PC-3 (cell line): ENCODE data around the gene DNAH3. TPM values are rescaled to one million over a fixed set of nuclear protein-coding genes. Genes with fewer than 3 reads are reported as not detected.
"Not testable (repeated sequence)": the region's sequence is repeated elsewhere in the genome, so short reads cannot be mapped to it uniquely, and the experiment has no call there.

Experiments used
- ATAC-seq: fragments of 200-7000 bp; cut with Tn5 transposase; 2 replicates; pipeline ENCODE4 v1.9.1; 2020; ENCODE audit warnings: mild to moderate bottlenecking, moderate library complexity
- BruUV-seq: library from RNA; stranded (reverse); fragments of 400-500 nt; replicated peaks from 2 replicates; lab custom pipeline; 2021; lab: Mats Ljungman, UMichigan
- CTCF ChIA-PET: fragments of 300-600 bp; sonication (Branson Sonifier 250); formaldehyde crosslinking; loops from one replicate; lab custom pipeline; 2022; ENCODE audit warnings: antibody characterized with exemption; lab: Charles Lee
- POLR2A ChIA-PET: fragments of 300-600 bp; sonication (Branson Sonifier 250); formaldehyde crosslinking; loops from one replicate; lab custom pipeline; 2022; ENCODE audit warnings: antibody characterized with exemption; ENCODE audit not compliant: unreplicated experiment; lab: Charles Lee
- DNase-seq: peaks from one replicate; pipeline ENCODE4 v3.0.0-alpha.2; 2015
- H2AFZ ChIP-seq: fragments of 300-600 bp; sonication (generic); 2 replicates; pipeline ENCODE4 v1.6.0; 2016; ENCODE audit warnings: antibody characterized with exemption, low read length
- H3F3A ChIP-seq: fragments of 300-600 bp; sonication (generic); one replicate; pipeline ENCODE4 v1.6.0; 2017; ENCODE audit warnings: antibody characterized with exemption, low read length, control low read depth, mild to moderate bottlenecking; ENCODE audit not compliant: unreplicated experiment
- H3K27ac ChIP-seq: fragments of 300-600 bp; sonication (generic); 2 replicates; pipeline ENCODE4 v1.5.1; 2016; ENCODE audit warnings: mild to moderate bottlenecking, low read length
- H3K27me3 ChIP-seq: fragments of 300-600 bp; sonication (generic); 2 replicates; pipeline ENCODE4 v1.6.1; 2016; ENCODE audit warnings: low read length, mixed read lengths
- H3K36me3 ChIP-seq: fragments of 300-600 bp; sonication (generic); 2 replicates; pipeline ENCODE4 v1.6.1; 2016; ENCODE audit warnings: low read depth, mixed run types, low read length, mixed read lengths
- H3K4me1 ChIP-seq: fragments of 300-600 bp; sonication (generic); 2 replicates; pipeline ENCODE4 v1.5.1; 2016; ENCODE audit warnings: low read length; ENCODE audit not compliant: insufficient read depth
- H3K4me2 ChIP-seq: fragments of 300-600 bp; sonication (generic); 2 replicates; pipeline ENCODE4 v1.6.0; 2016; ENCODE audit warnings: low read length
- H3K4me3 ChIP-seq: fragments of 300-600 bp; sonication (generic); 2 replicates; pipeline ENCODE4 v1.5.1; 2016; ENCODE audit warnings: mild to moderate bottlenecking, low read length, mixed read lengths
- H3K79me2 ChIP-seq: fragments of 300-600 bp; sonication (generic); 2 replicates; pipeline ENCODE4 v1.6.1; 2017; ENCODE audit warnings: low read length, mixed read lengths
- H3K9ac ChIP-seq: fragments of 300-600 bp; sonication (generic); 2 replicates; pipeline ENCODE4 v1.6.0; 2016; ENCODE audit warnings: mild to moderate bottlenecking, low read length
- H3K9me2 ChIP-seq: fragments of 300-600 bp; sonication (generic); replicated peaks from 2 replicates; pipeline ENCODE4 v1.6.1; 2016; ENCODE audit warnings: mixed run types, low read length, mixed read lengths
- H3K9me3 ChIP-seq: fragments of 300-600 bp; sonication (generic); 2 replicates; pipeline ENCODE4 v1.6.1; 2016; ENCODE audit warnings: low read length, mixed read lengths
- H4K20me1 ChIP-seq: fragments of 300-600 bp; sonication (generic); 2 replicates; pipeline ENCODE4 v1.6.1; 2016; ENCODE audit warnings: low read length, mixed read lengths
- CTCF ChIP-seq: fragments of 300-600 bp; sonication (generic); conservative IDR thresholded peaks from 2 replicates; pipeline ENCODE4 v1.5.1; 2017; ENCODE audit warnings: antibody characterized with exemption, low read depth, mild to moderate bottlenecking, low read length
- EZH2 ChIP-seq: fragments of 300-600 bp; sonication (generic); IDR thresholded peaks from one replicate; pipeline ENCODE4 v1.6.1; 2017; ENCODE audit warnings: antibody characterized with exemption, mild to moderate bottlenecking, low read length; ENCODE audit not compliant: unreplicated experiment
- EZH2phosphoT487 ChIP-seq: fragments of 300-600 bp; sonication (generic); IDR thresholded peaks from 2 replicates; pipeline ENCODE4 v1.6.1; 2018; ENCODE audit warnings: mild to moderate bottlenecking, antibody characterized with exemption, low read length, borderline replicate concordance
- intact Hi-C: fragments of 100-400 bp; cut with micrococcal nuclease; formaldehyde crosslinking; loops from 2 replicates; pipeline ENCODE4 v1.9.0; 2023
- total RNA-seq: library from RNA; depleted of rRNA; stranded (reverse); fragments of >200 nt; gene quantifications from 2 replicates; pipeline ENCODE4 v1.2.3, GENCODE V29; 2014

Gene DNAH3
- total RNA-seq, 1 experiment from 2014 or later, result 0.11 TPM

- BruUV-seq, result no TSS peak
- CTCF ChIA-PET, result no interaction called here
- TF ChIP-seq CTCF (no peak), EZH2 (no peak), EZH2phosphoT487 (no peak)
- Histone ChIP-seq H3K9ac (no peak overlapping the region), H3K4me1 (no peaks in the 10 kb centered on the region), H3K4me3 (no peak overlapping the region), H3K9me3 (no peaks in the 10 kb centered on the region), H3K27ac (no peak overlapping the region), H3K79me2 (no peaks in the 10 kb centered on the region), H3K27me3 (no peaks in the 10 kb centered on the region), H3F3A (no peaks in the 10 kb centered on the region), H3K4me2 (no peak overlapping the region), H4K20me1 (no peaks in the 10 kb centered on the region), H2AFZ (no peak overlapping the region), H3K36me3 (no peaks in the 10 kb centered on the region), H3K9me2 (no peaks in the 10 kb centered on the region)
- no peak for ATAC-seq
- POLR2A ChIA-PET, result no interaction called here
- DNase-seq, result no peak
- intact Hi-C loops, result no loop called here
Measured at GRCh38 chr16:21120976-21121520, 29.6 kb downstream of the DNAH3 start.

GRCh38 chr16:21117567-21117966 is 33.1 kb downstream of the DNAH3 start:
- H2AFZ ChIP-seq, result no peak overlapping the region
- H3K27ac ChIP-seq, result no peak overlapping the region
- POLR2A ChIA-PET, result no interaction called here
- H3K4me2 ChIP-seq, result no peak overlapping the region
- no peaks in the 10 kb centered on the region for H4K20me1 ChIP-seq
- no peaks in the 10 kb centered on the region for H3K27me3 ChIP-seq
- BruUV-seq, result no TSS peak
- no peaks in the 10 kb centered on the region for H3K9me3 ChIP-seq
- H3K36me3 ChIP-seq, result no peaks in the 10 kb centered on the region
- intact Hi-C loops, result no loop called here
- H3K9ac ChIP-seq, result no peak overlapping the region
- H3K9me2 ChIP-seq, result no peaks in the 10 kb centered on the region
- no peak overlapping the region for H3K4me3 ChIP-seq
- no peak for TF ChIP-seq EZH2phosphoT487
- TF ChIP-seq CTCF, result no peak
- TF ChIP-seq EZH2, result no peak
- no peaks in the 10 kb centered on the region for H3K4me1 ChIP-seq
- no peak for DNase-seq
- no peaks in the 10 kb centered on the region for H3K79me2 ChIP-seq
- CTCF ChIA-PET, result no interaction called here
- H3F3A ChIP-seq, result no peaks in the 10 kb centered on the region
- ATAC-seq, result no peak

- no TSS peak for BruUV-seq
- no peak overlapping the region for H3K27ac ChIP-seq
- H3K27me3 ChIP-seq, result no peaks in the 10 kb centered on the region
- H4K20me1 ChIP-seq, result no peaks in the 10 kb centered on the region
- ChIA-PET POLR2A (no interaction called here), CTCF (no interaction called here)
- DNase-seq (no peak), ATAC-seq (no peak)
- H3K4me3 ChIP-seq, result no peak overlapping the region
- no peaks in the 10 kb centered on the region for H3K9me3 ChIP-seq
- no peak overlapping the region for H3K9ac ChIP-seq
- H3K79me2 ChIP-seq, result no peaks in the 10 kb centered on the region
- no peak overlapping the region for H3K4me2 ChIP-seq
- H2AFZ ChIP-seq, result no peak overlapping the region
- no peaks in the 10 kb centered on the region for H3F3A ChIP-seq
- no peaks in the 10 kb centered on the region for H3K4me1 ChIP-seq
- intact Hi-C loops, result no loop called here
- H3K36me3 ChIP-seq, result no peaks in the 10 kb centered on the region
- no peaks in the 10 kb centered on the region for H3K9me2 ChIP-seq
- TF ChIP-seq CTCF (no peak), EZH2phosphoT487 (no peak), EZH2 (no peak)
Measured at GRCh38 chr16:21116148-21116693, 34.4 kb downstream of the DNAH3 start.

GRCh38 chr16:21115551-21115950 is 35.1 kb downstream of the DNAH3 start:
- H3K4me3 ChIP-seq, H4K20me1 ChIP-seq, H3K9ac ChIP-seq, H3K4me2 ChIP-seq, H3K4me1 ChIP-seq, H3K9me2 ChIP-seq, H3K79me2 ChIP-seq, H3F3A ChIP-seq, intact Hi-C loops, H2AFZ ChIP-seq, CTCF ChIA-PET, H3K27me3 ChIP-seq, BruUV-seq, ATAC-seq, H3K9me3 ChIP-seq, H3K27ac ChIP-seq, DNase-seq, H3K36me3 ChIP-seq, POLR2A ChIA-PET: not testable (repeated sequence)
